Neural crest cell (in vitro differentiated cells): ENCODE measurements around the gene WNK2. TPM values are rescaled to one million over a fixed set of nuclear protein-coding genes. Genes with fewer than 3 reads are reported as not detected.

Experiments
- DNase-seq: peaks from one replicate; pipeline ENCODE4 v3.0.0; 2021; ENCODE audit warnings: low read depth, mixed read lengths, low spot score
- H3K27ac Mint-ChIP-seq: one replicate; pipeline ENCODE4 v1.8.0; 2021; ENCODE audit warnings: mild to moderate bottlenecking, mixed read lengths; ENCODE audit not compliant: unreplicated experiment
- H3K27me3 Mint-ChIP-seq: 2 replicates; pipeline ENCODE4 v1.8.0; 2021; ENCODE audit warnings: low read depth, mild to moderate bottlenecking, mixed read lengths
- H3K36me3 Mint-ChIP-seq: 2 replicates; pipeline ENCODE4 v1.8.0; 2021; ENCODE audit warnings: low read depth, mild to moderate bottlenecking, mixed read lengths
- H3K4me1 Mint-ChIP-seq: 2 replicates; pipeline ENCODE4 v1.8.0; 2021; ENCODE audit warnings: mixed read lengths
- H3K4me3 Mint-ChIP-seq: one replicate; pipeline ENCODE4 v1.8.0; 2021; ENCODE audit warnings: mild to moderate bottlenecking, mixed read lengths
- H3K9me3 Mint-ChIP-seq: 2 replicates; pipeline ENCODE4 v1.8.0; 2021; ENCODE audit warnings: mixed read lengths
- total RNA-seq: library from RNA; stranded (reverse); gene quantifications from 2 replicates; pipeline ENCODE4 v1.2.1, GENCODE V29; 2021
- TF ChIP-seq, protein P1 (sequence below): fragments of 200-600 bp; sonication (generic); conservative IDR thresholded peaks from 2 replicates; pipeline ENCODE4 v1.5.0; 2021; ENCODE audit warnings: antibody characterized with exemption, mild to moderate bottlenecking

The WNK2 gene
- total RNA-seq, 1 donor from 2014 or later: 27.8 TPM

DNA sequence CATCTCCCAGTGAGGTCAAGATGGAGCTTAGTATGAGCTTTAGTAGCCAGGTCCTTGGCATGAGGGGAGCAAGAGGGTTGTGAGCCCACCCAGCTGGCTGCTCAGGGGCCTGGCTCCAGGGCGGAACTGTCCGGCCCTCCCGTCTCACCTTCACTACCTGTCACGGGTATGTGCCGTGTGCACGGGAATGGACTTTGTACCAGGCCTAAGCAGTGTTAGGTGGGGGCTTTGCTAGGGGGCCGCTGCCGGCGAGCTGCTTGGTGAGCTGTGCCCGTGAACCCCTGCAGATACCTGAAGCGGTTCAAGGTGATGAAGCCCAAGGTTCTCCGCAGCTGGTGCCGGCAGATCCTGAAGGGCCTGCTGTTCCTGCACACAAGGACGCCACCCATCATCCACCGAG is 46.7 kb downstream of the WNK2 start:
- Mint-ChIP-seq H3K9me3 (no peaks in the 10 kb centered on the region), H3K4me1 (no peaks in the 10 kb centered on the region), H3K36me3 (no peaks in the 10 kb centered on the region), H3K27ac (no peak overlapping the region), H3K4me3 (no peak overlapping the region), H3K27me3 (no peaks in the 10 kb centered on the region)
- DNase-seq: no peak
- TF ChIP-seq, protein P1, sequence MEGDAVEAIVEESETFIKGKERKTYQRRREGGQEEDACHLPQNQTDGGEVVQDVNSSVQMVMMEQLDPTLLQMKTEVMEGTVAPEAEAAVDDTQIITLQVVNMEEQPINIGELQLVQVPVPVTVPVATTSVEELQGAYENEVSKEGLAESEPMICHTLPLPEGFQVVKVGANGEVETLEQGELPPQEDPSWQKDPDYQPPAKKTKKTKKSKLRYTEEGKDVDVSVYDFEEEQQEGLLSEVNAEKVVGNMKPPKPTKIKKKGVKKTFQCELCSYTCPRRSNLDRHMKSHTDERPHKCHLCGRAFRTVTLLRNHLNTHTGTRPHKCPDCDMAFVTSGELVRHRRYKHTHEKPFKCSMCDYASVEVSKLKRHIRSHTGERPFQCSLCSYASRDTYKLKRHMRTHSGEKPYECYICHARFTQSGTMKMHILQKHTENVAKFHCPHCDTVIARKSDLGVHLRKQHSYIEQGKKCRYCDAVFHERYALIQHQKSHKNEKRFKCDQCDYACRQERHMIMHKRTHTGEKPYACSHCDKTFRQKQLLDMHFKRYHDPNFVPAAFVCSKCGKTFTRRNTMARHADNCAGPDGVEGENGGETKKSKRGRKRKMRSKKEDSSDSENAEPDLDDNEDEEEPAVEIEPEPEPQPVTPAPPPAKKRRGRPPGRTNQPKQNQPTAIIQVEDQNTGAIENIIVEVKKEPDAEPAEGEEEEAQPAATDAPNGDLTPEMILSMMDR: no peak

DNA sequence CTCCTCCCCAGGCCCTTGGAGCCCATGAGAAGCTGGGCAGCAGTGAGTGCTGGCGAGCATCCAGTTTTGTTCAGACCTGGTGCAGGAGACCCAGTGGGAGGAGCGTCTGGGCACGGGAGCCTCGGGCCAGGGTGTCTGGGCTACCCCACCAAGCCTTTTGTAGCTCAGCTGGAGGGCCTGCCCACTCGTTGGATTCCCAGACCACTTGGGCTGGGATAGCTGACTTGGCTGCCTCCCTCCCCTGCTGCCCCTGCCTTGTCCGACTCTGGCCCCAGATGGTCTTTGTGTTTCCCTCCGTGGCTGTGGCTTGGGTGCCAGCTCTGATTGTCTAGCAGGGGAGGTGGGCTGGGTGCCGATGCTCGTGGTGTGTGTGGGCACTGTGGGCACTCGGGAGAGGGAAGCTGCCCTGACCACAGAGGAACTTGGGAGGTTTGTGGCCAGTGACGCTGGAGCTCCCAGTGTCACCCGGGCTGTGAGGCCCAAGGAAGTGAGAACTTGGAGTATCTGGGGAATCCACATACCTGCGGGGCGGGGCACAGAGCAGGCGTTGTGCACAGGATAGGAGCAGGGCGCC is 47.3 kb downstream of the WNK2 start:
- TF ChIP-seq, protein P1: no peak
- Mint-ChIP-seq H3K27me3 (no peaks in the 10 kb centered on the region), H3K4me3 (no peak overlapping the region), H3K27ac (no peak overlapping the region), H3K4me1 (no peaks in the 10 kb centered on the region), H3K36me3 (no peaks in the 10 kb centered on the region), H3K9me3 (no peaks in the 10 kb centered on the region)
- no peak for DNase-seq

DNA sequence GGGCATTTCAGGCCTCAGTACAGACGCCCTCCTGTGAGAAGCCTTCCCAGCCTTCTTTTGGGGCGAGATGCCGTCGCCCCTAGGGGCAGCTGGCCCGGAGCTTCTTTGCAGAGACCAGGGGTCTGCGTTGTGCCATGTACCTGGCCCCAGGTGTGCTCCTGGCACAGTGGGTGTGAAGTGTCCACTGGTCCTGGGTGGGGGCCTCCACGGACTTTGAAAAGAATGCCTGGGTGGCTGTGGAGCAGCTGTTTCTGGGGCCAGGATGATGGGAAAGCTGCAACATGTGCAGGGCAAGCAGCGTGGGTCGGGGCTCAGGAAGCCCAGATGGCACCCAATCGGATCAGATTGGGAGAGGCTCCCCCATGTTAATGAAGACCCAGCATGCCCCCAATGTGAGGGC is 47.8 kb downstream of the WNK2 start:
- no peaks in the 10 kb centered on the region for H3K4me1 Mint-ChIP-seq
- TF ChIP-seq, protein P1: no peak
- DNase-seq: no peak
- H3K27ac Mint-ChIP-seq: no peak overlapping the region
- no peaks in the 10 kb centered on the region for H3K36me3 Mint-ChIP-seq
- H3K4me3 Mint-ChIP-seq: no peak overlapping the region
- H3K9me3 Mint-ChIP-seq: no peaks in the 10 kb centered on the region
- no peaks in the 10 kb centered on the region for H3K27me3 Mint-ChIP-seq

DNA sequence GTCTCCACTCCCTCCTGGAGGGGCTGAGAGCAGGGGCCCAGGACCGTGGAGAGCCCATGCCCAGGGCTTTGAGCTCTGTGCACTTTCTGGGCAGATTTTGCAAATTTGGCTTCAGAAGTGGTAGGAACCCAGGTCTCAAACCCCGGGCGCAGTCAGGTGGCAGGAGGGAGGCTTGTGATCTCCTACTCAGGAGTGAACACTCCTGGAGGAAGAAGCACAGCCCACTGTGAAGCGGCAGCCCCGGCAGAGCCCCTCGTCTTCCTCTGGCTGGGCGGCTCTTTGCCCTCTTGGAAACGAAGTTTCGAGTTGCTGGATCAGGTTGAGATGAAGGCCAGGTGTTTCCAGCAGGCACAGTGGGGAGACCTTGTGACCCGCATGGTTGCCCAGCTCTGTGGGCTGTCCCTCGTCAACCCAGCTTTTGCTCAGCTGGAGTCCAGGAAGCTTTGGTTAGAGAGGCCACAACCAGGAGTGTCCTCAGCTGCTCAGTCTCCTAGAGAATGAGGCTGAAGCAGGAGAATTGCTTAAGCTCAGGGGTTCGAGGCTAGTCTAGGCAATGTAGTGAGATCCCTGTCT is 48.5 kb downstream of the WNK2 start:
- no peak overlapping the region for H3K27ac Mint-ChIP-seq
- no peak overlapping the region for H3K4me3 Mint-ChIP-seq
- H3K27me3 Mint-ChIP-seq: no peaks in the 10 kb centered on the region
- H3K4me1 Mint-ChIP-seq: no peaks in the 10 kb centered on the region
- H3K9me3 Mint-ChIP-seq: no peaks in the 10 kb centered on the region
- DNase-seq: no peak
- no peaks in the 10 kb centered on the region for H3K36me3 Mint-ChIP-seq
- TF ChIP-seq, protein P1: no peak

DNA sequence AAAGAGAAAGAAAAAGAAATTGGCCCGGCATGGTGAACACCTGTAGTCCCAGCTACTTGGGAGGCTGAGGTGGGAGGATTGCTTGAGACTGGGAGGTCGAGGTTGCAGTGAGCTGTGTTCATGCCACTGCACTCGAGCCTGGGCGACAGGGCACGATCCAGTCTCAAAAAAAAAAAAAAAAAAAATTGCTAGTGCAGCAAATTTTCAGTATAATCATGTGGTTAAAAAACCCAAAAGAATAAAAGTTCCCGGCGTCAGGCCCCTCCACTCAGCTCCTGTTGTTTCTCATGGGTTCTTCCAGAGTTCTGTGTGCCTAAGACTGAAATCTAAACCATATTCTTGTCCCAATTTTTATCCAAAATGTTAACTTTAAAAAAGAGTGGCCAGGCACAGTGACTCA is 49.1 kb downstream of the WNK2 start:
- no peak for DNase-seq
- Mint-ChIP-seq H3K9me3 (no peaks in the 10 kb centered on the region), H3K27ac (no peak overlapping the region), H3K4me3 (no peak overlapping the region), H3K27me3 (no peaks in the 10 kb centered on the region), H3K4me1 (no peaks in the 10 kb centered on the region), H3K36me3 (no peaks in the 10 kb centered on the region)
- TF ChIP-seq, protein P1: no peak
